GM12865 (cell line): ENCODE measurements around the gene RHEB.

Experiments
- DNase-seq: peaks from one replicate; pipeline ENCODE4 v3.0.0; 2010; ENCODE audit warnings: low read depth
- H3K4me3 ChIP-seq: 2 replicates; pipeline ENCODE4 v1.5.1; 2011; ENCODE audit warnings: mild to moderate bottlenecking, low read depth, low read length, control low read depth
- CTCF ChIP-seq: IDR thresholded peaks from 2 replicates; pipeline ENCODE4 v1.5.1; 2011; ENCODE audit warnings: low read length, control low read depth, low read depth, inconsistent platforms; ENCODE audit not compliant: insufficient read depth; ENCODE audit errors: missing control alignments

The RHEB gene

GRCh38 chr7:151519765-151520418, at the start of gene RHEB:
Gene RHEB (minus strand): TSS chr7:151519895. CDS start chr7:151519511, 384 bp downstream.
- H3K4me3 ChIP-seq = peak within 1 kb of the TSS; percentile 77
- TF ChIP-seq CTCF = no peak
- peak; percentile 100 for DNase-seq

GRCh38 chr7:151566897-151567320, 47.2 kb upstream of the RHEB start:
- no peak for DNase-seq
- H3K4me3 ChIP-seq = no peak overlapping the region
- TF ChIP-seq CTCF = no peak

GRCh38 chr7:151565541-151565940, 45.8 kb upstream of the RHEB start:
- no peak for DNase-seq
- no peak for TF ChIP-seq CTCF
- no peak overlapping the region for H3K4me3 ChIP-seq

GRCh38 chr7:151560243-151560642, 40.5 kb upstream of the RHEB start:
- no peak overlapping the region for H3K4me3 ChIP-seq
- no peak for TF ChIP-seq CTCF
- DNase-seq = no peak

- no peak overlapping the region for H3K4me3 ChIP-seq
- DNase-seq = no peak
- no peak for TF ChIP-seq CTCF
Observed at GRCh38 chr7:151559557-151560183, 40.0 kb upstream of the RHEB start.

- TF ChIP-seq CTCF = no peak
- no peak overlapping the region for H3K4me3 ChIP-seq
- no peak for DNase-seq
Observed at GRCh38 chr7:151558575-151558974, 38.9 kb upstream of the RHEB start.
